GM11168 (cell line): ENCODE results near the gene SHISA8.
"Not testable (repeated sequence)": the region's sequence is repeated elsewhere in the genome, so short reads cannot be mapped to it uniquely, and the experiment has no call there.

Source experiments
- in situ Hi-C: fragments of 300-500 bp; cut with MboI; formaldehyde crosslinking; loops from one replicate; pipeline ENCODE4 v1.12.0; 2022; ENCODE audit warnings: low sequenced_read_pairs; ENCODE audit not compliant: unreplicated experiment

SHISA8 gene

GRCh38 chr22:41870081-41870480, 44.8 kb downstream of the SHISA8 start:
- in situ Hi-C loops = not testable (repeated sequence)

GRCh38 chr22:41868556-41868955, 46.3 kb downstream of the SHISA8 start:
- in situ Hi-C loops = no loop called here

- in situ Hi-C loops = no loop called here
Measured at GRCh38 chr22:41863472-41863871, 51.4 kb downstream of the SHISA8 start.

- in situ Hi-C loops = no loop called here
Measured at GRCh38 chr22:41862530-41863266, 52.2 kb downstream of the SHISA8 start.

GRCh38 chr22:41862160-41862529, 52.7 kb downstream of the SHISA8 start:
- in situ Hi-C loops = no loop called here
